ENCODE measurements around the gene IRF2BPL.

DNA sequence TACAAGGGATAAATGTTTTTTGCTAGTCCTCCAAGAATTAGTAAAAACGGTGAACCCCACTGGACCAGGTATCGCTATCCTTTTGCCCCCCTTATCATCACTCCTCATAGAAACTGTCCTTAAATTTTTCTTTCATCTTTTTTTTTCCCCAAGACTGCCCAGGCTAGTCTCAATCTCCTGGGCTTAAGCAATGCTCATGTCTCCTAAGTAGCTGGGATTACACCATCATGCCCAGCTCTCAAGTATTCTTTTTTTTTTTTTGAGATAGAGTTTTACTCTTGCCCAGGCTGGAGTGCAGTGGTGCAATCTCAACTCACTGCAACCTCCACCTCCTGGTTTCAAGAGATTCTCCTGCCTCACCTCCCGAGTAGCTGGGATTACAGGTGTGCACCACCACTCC, 9.7 kb downstream of the IRF2BPL start:
- TF ChIP-seq CTCF (optimal IDR thresholded peaks at IDR 0.05 in 1 of 3, IDR thresholded peaks at IDR 0.05 in 1 of 3, conservative IDR thresholded peaks at IDR 0.05 in 1 of 3; ENCODE audit: extremely low read depth in 1 of 3, insufficient read depth in 2 of 3, low read length in 3 of 3): no peak
- TF ChIP-seq EZH2 (IDR thresholded peaks at IDR 0.05; ENCODE audit: low read length): no peak
